Left colon (tissue), 2 donors: ENCODE results near the gene MCM9. TPM values are rescaled to one million over a fixed set of nuclear protein-coding genes. Genes with fewer than 3 reads are reported as not detected.

Experiments
- ATAC-seq: fragments of 200-7000 bp; cut with Tn5 transposase; one replicate; pipeline ENCODE4 v1.9.1; 2020; ENCODE audit warnings: mild to moderate bottlenecking, moderate library complexity
- DNase-seq, 2 donors: peaks; one replicate each; pipeline ENCODE4 v3.0.0-alpha.2; 2020
- intact Hi-C, 2 donors: fragments of 100-400 bp; cut with DNase I in 1 of 2; cut with micrococcal nuclease in 1 of 2; formaldehyde crosslinking; loops; one replicate each; pipeline versions ENCODE4 v1.11.2 to v1.14.0; 2022; cut with DNase I, micrococcal nuclease
- total RNA-seq, 2 donors: library from RNA; stranded (reverse); fragmentation: NEBNext Ultra II Directional; extraction: Animal tissue kit (Norgen Biotek cat#: 25700); gene quantifications; one replicate each; pipeline ENCODE4 v1.2.1, GENCODE V29; 2021
- donor health status: DM: no; HTN: no; CAD: no.
- donor health status: DM: yes; HTN: yes; CAD: no.

The MCM9 gene
- total RNA-seq, 2 donors from 2014 or later: 16.2 to 19.0 TPM

- ATAC-seq: no peak
- no peak for DNase-seq
- intact Hi-C loops: no loop called here
These were observed 1.2 kb upstream of the MCM9 start for GRCh38 chr6:118935978-118936703.

- DNase-seq (no peak), ATAC-seq (no peak)
- intact Hi-C loops: no loop called here
These were observed 341 bp upstream of the MCM9 start for GRCh38 chr6:118935331-118935668.

GRCh38 chr6:118933855-118934460 lies 1.0 kb downstream of the MCM9 start:
- DNase-seq (no peak), ATAC-seq (no peak)
- intact Hi-C loops: no loop called here

- DNase-seq (no peak), ATAC-seq (no peak)
- intact Hi-C loops: no loop called here
These were observed 2.5 kb downstream of the MCM9 start for GRCh38 chr6:118932421-118932820.

GRCh38 chr6:118931436-118931835 lies 3.5 kb downstream of the MCM9 start:
- ATAC-seq (no peak), DNase-seq (no peak)
- intact Hi-C loops: no loop called here

- no peak for ATAC-seq
- intact Hi-C loops: no loop called here
- DNase-seq: no peak
These were observed 4.3 kb downstream of the MCM9 start for GRCh38 chr6:118930680-118931079.

- DNase-seq (no peak), ATAC-seq (no peak)
- intact Hi-C loops: no loop called here
These were observed 11.9 kb downstream of the MCM9 start for GRCh38 chr6:118923035-118923434.

- no peak for DNase-seq
- intact Hi-C loops: no loop called here
- ATAC-seq: no peak
These were observed 13.9 kb downstream of the MCM9 start for GRCh38 chr6:118921084-118921483.

- no peak for ATAC-seq
- no peak for DNase-seq
- intact Hi-C loops: no loop called here
These were observed 16.6 kb downstream of the MCM9 start for GRCh38 chr6:118918329-118918725.

- DNase-seq (no peak), ATAC-seq (no peak)
- intact Hi-C loops: no loop called here
These were observed 17.2 kb downstream of the MCM9 start for GRCh38 chr6:118917546-118918328.

- DNase-seq (no peak), ATAC-seq (no peak)
- intact Hi-C loops: no loop called here
These were observed 20.4 kb downstream of the MCM9 start for GRCh38 chr6:118914598-118914997.

- no peak for ATAC-seq
These were observed 21.8 kb downstream of the MCM9 start for GRCh38 chr6:118913161-118913560.

GRCh38 chr6:118912646-118913045 lies 22.3 kb downstream of the MCM9 start:
- DNase-seq: no peak
- no peak for ATAC-seq
- intact Hi-C loops: no loop called here

More at GRCh38 chr6:118913161-118913560, 21.8 kb downstream of the MCM9 start:
- DNase-seq: no peak
- intact Hi-C loops: no loop called here

GRCh38 chr6:118908441-118908840 lies 26.5 kb downstream of the MCM9 start:
- intact Hi-C loops: no loop called here
- no peak for ATAC-seq
- no peak for DNase-seq

GRCh38 chr6:118905851-118906250 lies 29.1 kb downstream of the MCM9 start:
- no peak for ATAC-seq

GRCh38 chr6:118905084-118905483 lies 29.9 kb downstream of the MCM9 start:
- no peak for ATAC-seq
- no peak for DNase-seq
- intact Hi-C loops: no loop called here

More at GRCh38 chr6:118905851-118906250, 29.1 kb downstream of the MCM9 start:
- no peak for DNase-seq
- intact Hi-C loops: no loop called here

GRCh38 chr6:118903691-118904090 lies 31.3 kb downstream of the MCM9 start:
- DNase-seq: no peak
- intact Hi-C loops: no loop called here
- no peak for ATAC-seq

- intact Hi-C loops: no loop called here
- ATAC-seq (no peak), DNase-seq (no peak)
These were observed 31.8 kb downstream of the MCM9 start for GRCh38 chr6:118903138-118903537.

GRCh38 chr6:118902726-118903125 lies 32.2 kb downstream of the MCM9 start:
- DNase-seq (no peak), ATAC-seq (no peak)
- intact Hi-C loops: no loop called here

GRCh38 chr6:118899948-118900347 lies 35.0 kb downstream of the MCM9 start:
- intact Hi-C loops: no loop called here
- DNase-seq: no peak

More at GRCh38 chr6:118899948-118900347, 35.0 kb downstream of the MCM9 start:
- ATAC-seq: no peak
